KMS-11 (cell line): ENCODE measurements around the gene AGAP3.

Source experiments
- H2AFZ ChIP-seq: fragments of 200-600 bp; sonication (generic); 2 replicates; pipeline ENCODE4 v1.6.1; 2016; ENCODE audit warnings: antibody characterized with exemption, mixed run types, low read depth
- H3K27ac ChIP-seq: fragments of 200-600 bp; sonication (generic); 2 replicates; pipeline ENCODE4 v1.6.1; 2016; ENCODE audit warnings: mild to moderate bottlenecking, mixed run types
- H3K27me3 ChIP-seq: fragments of 200-600 bp; sonication (generic); 2 replicates; pipeline ENCODE4 v1.6.1; 2017; ENCODE audit warnings: mild to moderate bottlenecking, low read depth, mixed run types, moderate library complexity; ENCODE audit not compliant: insufficient read depth
- H3K36me3 ChIP-seq: fragments of 200-600 bp; sonication (generic); 2 replicates; pipeline ENCODE4 v1.6.1; 2017; ENCODE audit warnings: mild to moderate bottlenecking, mixed run types; ENCODE audit not compliant: insufficient read depth
- H3K4me1 ChIP-seq: fragments of 200-600 bp; sonication (generic); 2 replicates; pipeline ENCODE4 v1.6.1; 2016; ENCODE audit warnings: mild to moderate bottlenecking, low read depth, mixed run types; ENCODE audit not compliant: poor library complexity, severe bottlenecking
- H3K4me2 ChIP-seq: fragments of 200-600 bp; sonication (generic); 2 replicates; pipeline ENCODE4 v1.7.0; 2016; ENCODE audit warnings: mild to moderate bottlenecking, mixed run types
- H3K4me3 ChIP-seq: fragments of 200-600 bp; sonication (generic); IDR thresholded peaks from 2 replicates; pipeline ENCODE4 v1.6.1; 2017; ENCODE audit warnings: low read depth, low read length, mixed read lengths; ENCODE audit not compliant: insufficient read depth
- H3K79me2 ChIP-seq: fragments of 200-600 bp; sonication (generic); 2 replicates; pipeline ENCODE4 v1.6.1; 2016; ENCODE audit warnings: low read depth, mixed run types; ENCODE audit not compliant: insufficient read depth
- H3K9ac ChIP-seq: fragments of 200-600 bp; sonication (generic); 2 replicates; pipeline ENCODE4 v1.6.1; 2016; ENCODE audit warnings: mild to moderate bottlenecking, mixed run types
- H4K20me1 ChIP-seq: fragments of 200-600 bp; sonication (generic); 2 replicates; pipeline ENCODE4 v1.6.1; 2016; ENCODE audit warnings: mild to moderate bottlenecking, mixed run types; ENCODE audit not compliant: insufficient read depth
- TF ChIP-seq, protein P1 (sequence below): fragments of 200-600 bp; sonication (generic); conservative IDR thresholded peaks from 2 replicates; pipeline ENCODE4 v1.6.1; 2017; ENCODE audit warnings: low read depth, mild to moderate bottlenecking, antibody characterized with exemption, low read length, moderate library complexity, mixed read lengths

The AGAP3 gene

DNA sequence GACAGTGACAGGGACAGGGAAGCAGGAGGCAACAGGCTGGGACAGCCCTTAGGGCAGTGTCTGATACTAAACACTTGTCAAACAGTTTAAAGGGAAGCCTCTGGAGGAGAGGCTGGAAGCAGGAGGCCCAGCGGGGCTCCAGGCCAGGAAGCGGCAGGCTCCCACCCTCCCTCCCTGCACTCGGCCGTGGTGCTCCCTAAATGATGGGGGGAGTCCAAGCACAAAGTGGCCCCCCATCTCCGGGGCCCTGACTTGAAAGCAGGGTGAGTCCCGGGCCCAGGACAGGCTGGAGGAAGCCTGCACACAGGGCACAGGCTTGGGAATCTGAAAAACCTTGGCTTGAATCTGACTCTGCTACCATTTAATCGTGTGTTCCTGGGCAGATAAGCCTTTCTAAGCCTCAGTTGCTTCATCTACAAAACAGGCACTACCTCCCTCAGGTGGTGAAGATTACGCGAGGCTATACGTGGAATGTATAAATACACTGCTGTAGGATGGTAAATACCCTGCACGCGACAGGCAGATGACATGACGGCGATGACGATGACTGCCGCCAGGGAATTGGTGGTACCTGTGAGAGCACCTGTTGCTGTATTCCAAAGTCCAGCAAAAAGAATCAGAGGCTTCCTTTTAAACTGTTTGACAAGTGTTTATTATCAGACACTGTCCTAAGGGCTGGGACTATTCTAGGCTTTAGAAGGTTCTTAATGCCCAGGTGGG lies 47.2 kb downstream of the AGAP3 start:
- no peaks in the 10 kb centered on the region for H3K79me2 ChIP-seq

DNA sequence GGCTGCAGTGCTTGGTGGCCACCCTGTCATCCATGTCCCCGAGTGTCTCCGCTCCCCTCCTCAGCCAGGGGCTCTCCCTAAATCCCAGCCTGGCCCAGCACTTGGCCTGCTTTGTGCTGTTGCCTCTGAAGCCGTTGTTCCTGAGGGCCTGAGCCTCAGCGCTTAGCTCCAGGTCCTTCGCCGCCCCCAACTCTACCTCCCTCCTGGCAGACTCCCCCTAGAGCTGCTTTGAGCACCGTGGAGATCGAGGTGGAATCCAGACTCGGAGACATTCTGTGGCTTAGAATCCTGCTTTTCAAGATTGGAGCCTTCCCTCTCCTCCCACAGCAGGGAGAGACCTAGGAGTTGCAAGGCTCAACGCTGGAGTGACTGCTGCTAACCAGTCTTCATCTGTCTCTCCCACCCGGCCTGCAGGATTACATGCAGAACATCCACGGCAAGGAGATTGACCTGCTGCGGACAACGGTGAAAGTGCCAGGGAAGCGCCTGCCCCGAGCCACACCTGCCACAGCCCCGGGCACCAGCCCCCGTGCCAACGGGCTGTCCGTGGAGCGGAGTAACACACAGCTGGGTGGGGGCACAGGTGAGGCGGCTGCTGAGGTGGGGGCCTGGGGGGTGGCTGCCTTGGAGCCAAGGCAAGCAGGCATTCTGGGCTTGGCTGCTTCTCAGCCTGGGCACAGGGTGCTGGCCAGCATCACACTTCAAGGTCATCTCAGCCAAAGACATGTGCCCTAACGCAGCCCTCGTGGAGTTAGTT lies 47.9 kb downstream of the AGAP3 start:
- Histone ChIP-seq H3K4me1 (peaks cover 13% of the 10 kb centered on the region), H4K20me1 (no peaks in the 10 kb centered on the region), H3K4me3 (no peak overlapping the region), H3K27ac (no peak overlapping the region), H2AFZ (no peak overlapping the region), H3K27me3 (no peaks in the 10 kb centered on the region), H3K79me2 (no peaks in the 10 kb centered on the region), H3K36me3 (no peaks in the 10 kb centered on the region; the same call in 1 of the 2 replicates), H3K9ac (no peak overlapping the region), H3K4me2 (no peak overlapping the region)
- TF ChIP-seq, protein P1, sequence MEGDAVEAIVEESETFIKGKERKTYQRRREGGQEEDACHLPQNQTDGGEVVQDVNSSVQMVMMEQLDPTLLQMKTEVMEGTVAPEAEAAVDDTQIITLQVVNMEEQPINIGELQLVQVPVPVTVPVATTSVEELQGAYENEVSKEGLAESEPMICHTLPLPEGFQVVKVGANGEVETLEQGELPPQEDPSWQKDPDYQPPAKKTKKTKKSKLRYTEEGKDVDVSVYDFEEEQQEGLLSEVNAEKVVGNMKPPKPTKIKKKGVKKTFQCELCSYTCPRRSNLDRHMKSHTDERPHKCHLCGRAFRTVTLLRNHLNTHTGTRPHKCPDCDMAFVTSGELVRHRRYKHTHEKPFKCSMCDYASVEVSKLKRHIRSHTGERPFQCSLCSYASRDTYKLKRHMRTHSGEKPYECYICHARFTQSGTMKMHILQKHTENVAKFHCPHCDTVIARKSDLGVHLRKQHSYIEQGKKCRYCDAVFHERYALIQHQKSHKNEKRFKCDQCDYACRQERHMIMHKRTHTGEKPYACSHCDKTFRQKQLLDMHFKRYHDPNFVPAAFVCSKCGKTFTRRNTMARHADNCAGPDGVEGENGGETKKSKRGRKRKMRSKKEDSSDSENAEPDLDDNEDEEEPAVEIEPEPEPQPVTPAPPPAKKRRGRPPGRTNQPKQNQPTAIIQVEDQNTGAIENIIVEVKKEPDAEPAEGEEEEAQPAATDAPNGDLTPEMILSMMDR: no peak

More for the DNA sequence above, 47.2 kb downstream of the AGAP3 start:
- Histone ChIP-seq H3K9ac (no peak overlapping the region), H3K36me3 (no peaks in the 10 kb centered on the region; the same call in 1 of the 2 replicates), H3K4me2 (no peak overlapping the region), H3K27me3 (no peaks in the 10 kb centered on the region), H3K27ac (no peak overlapping the region), H4K20me1 (no peaks in the 10 kb centered on the region), H2AFZ (no peak overlapping the region), H3K4me3 (no peak overlapping the region), H3K4me1 (peaks cover 14% of the 10 kb centered on the region)
- TF ChIP-seq, protein P1: no peak

DNA sequence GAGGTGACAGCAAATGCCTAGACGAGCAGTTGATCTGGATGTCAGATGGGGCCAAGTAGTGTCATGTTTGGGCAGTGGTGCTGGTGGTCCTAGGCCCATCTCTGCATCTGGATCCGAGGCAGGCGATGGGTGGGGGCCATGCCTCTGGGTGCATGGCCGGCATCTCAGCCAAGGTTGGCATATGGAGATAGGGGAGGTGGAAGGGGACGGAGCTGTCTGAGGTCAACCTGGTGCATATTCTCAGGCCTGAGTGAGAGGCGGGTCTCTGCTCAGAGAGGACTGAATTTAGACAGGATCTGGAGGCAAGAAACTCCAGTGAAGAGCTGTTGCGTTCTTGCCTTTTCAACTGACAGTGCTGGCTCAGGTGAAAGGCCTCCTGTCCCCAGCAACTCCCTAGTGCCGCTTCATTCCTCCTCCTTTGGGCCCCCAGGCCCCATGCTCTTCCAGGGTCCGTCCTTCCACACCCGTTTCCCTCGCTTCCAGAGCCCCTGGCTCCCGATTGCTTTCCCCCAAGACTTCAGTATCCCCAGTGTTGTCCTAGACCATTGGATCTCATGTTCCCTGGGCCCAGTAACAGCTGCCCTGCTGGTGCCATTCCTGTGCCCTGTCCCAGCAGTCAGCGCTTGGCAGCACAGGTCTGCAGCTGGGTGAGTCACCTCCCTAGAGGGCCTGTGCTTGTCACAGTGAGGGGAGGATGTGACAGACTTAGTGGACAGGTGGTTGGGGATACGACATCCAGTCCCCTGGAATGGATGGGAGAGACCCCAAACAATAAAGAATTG lies 48.7 kb downstream of the AGAP3 start:
- no peaks in the 10 kb centered on the region; the same call in 1 of the 2 replicates for H3K36me3 ChIP-seq

DNA sequence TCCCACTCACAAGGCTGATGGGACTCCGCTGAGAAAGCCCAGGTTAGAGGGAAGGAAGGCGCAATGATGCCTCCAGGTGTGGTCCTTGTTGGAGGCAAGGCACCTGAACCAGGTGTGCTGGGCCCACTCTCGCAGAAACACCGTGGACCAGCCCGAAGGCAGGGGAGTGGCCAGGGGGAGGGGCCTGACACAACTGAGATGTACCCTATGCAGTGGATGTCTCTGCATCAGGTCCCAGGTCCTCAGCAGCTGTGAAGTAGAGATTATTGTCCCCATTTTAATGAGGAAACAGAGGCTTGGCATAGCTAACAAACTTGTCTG lies 49.2 kb downstream of the AGAP3 start:
- TF ChIP-seq, protein P1: no peak
- Histone ChIP-seq H3K4me2 (no peak overlapping the region), H3K27me3 (no peaks in the 10 kb centered on the region), H3K36me3 (no peaks in the 10 kb centered on the region; the same call in 1 of the 2 replicates), H3K4me3 (no peak overlapping the region), H3K79me2 (no peaks in the 10 kb centered on the region), H3K9ac (no peak overlapping the region), H3K27ac (no peak overlapping the region), H2AFZ (no peak overlapping the region), H4K20me1 (no peaks in the 10 kb centered on the region), H3K4me1 (no peaks in the 10 kb centered on the region)

More for the DNA sequence above, 48.7 kb downstream of the AGAP3 start:
- H3K27ac ChIP-seq: no peak overlapping the region
- H3K4me2 ChIP-seq: no peak overlapping the region
- no peak overlapping the region for H3K9ac ChIP-seq
- peaks cover 5% of the 10 kb centered on the region for H3K4me1 ChIP-seq
- H3K27me3 ChIP-seq: no peaks in the 10 kb centered on the region
- no peaks in the 10 kb centered on the region for H3K79me2 ChIP-seq
- H2AFZ ChIP-seq: no peak overlapping the region
- H4K20me1 ChIP-seq: no peaks in the 10 kb centered on the region
- no peak overlapping the region for H3K4me3 ChIP-seq
- TF ChIP-seq, protein P1: no peak
